ENCODE measurements around the gene EGLN2.
"Not testable (repeated sequence)": the region's sequence is repeated elsewhere in the genome, so short reads cannot be mapped to it uniquely, and the experiment has no call there.

GRCh38 chr19:40833728-40834533 lies 34.9 kb downstream of the EGLN2 start:
- TF ChIP-seq CTCF (IDR thresholded peaks at IDR 0.05; ENCODE audit: borderline replicate concordance, extremely low read depth, low read length, poor library complexity, severe bottlenecking); EZH2 (IDR thresholded peaks at IDR 0.05; ENCODE audit: borderline replicate concordance, low read depth, low read length, severe bottlenecking): not testable (repeated sequence)
